B cell (primary cell): ENCODE measurements around the gene DR1. TPM values are rescaled to one million over a fixed set of nuclear protein-coding genes. Genes with fewer than 3 reads are reported as not detected.

Source experiments
- ATAC-seq: fragments of 200-7000 bp; cut with Tn5 transposase; one replicate; pipeline ENCODE4 v1.10.0; 2021; ENCODE audit warnings: low read depth, mild to moderate bottlenecking, moderate number of reproducible peaks, moderate library complexity
- CTCF ChIA-PET: fragments of 350-600 bp; sonication (Branson Sonifier 250); formaldehyde crosslinking; loops from one replicate; lab custom pipeline; 2021; ENCODE audit warnings: antibody characterized with exemption, inconsistent platforms; lab: Charles Lee
- POLR2A ChIA-PET: fragments of 350-600 bp; sonication (Branson Sonifier 250); formaldehyde crosslinking; loops from one replicate; lab custom pipeline; 2021; ENCODE audit warnings: antibody characterized with exemption; lab: Charles Lee
- DNase-seq: peaks from one replicate; pipeline ENCODE4 v3.0.0; 2013
- H2AFZ ChIP-seq: 2 replicates; pipeline ENCODE4 v1.6.1; 2012; ENCODE audit warnings: mild to moderate bottlenecking, low read depth, low read length; ENCODE audit not compliant: insufficient read depth, poor library complexity, severe bottlenecking
- H3K27ac ChIP-seq, 2 donors: 1 replicate in 1 of 2; 2 replicates in 1 of 2; pipeline ENCODE4 v1.5.1; 2012 to 2013; ENCODE audit warnings: low read length in 2 of 2, mild to moderate bottlenecking in 2 of 2, moderate library complexity in 1 of 2
- H3K27me3 ChIP-seq, 4 experiments: fragments of 200-600 bp in 1 of 4; sonication (generic) in 1 of 4; replicated peaks in 1 of 4; 1 replicate in 2 of 4; 2 replicates in 2 of 4; pipeline versions ENCODE4 v1.6.1 to v1.7.0; 2013 to 2016; ENCODE audit warnings: low read length in 3 of 4, mild to moderate bottlenecking in 2 of 4, mixed read lengths in 1 of 4, moderate library complexity in 1 of 4; ENCODE audit not compliant: insufficient read depth in 4 of 4, control insufficient read depth in 3 of 4; ENCODE audit errors: control extremely low read depth in 1 of 4
- H3K36me3 ChIP-seq, 2 experiments: replicated peaks in 1 of 2; 1 replicate in 1 of 2; 2 replicates in 1 of 2; pipeline versions ENCODE4 v1.6.1 to v1.7.1; 2013; ENCODE audit warnings: low read length in 1 of 2; ENCODE audit not compliant: insufficient read depth in 2 of 2, control insufficient read depth in 1 of 2; ENCODE audit errors: control extremely low read depth in 1 of 2, extremely low read depth in 1 of 2
- H3K4me1 ChIP-seq, 2 donors: fragments of 200-600 bp in 1 of 2; sonication (generic) in 1 of 2; 1 replicate in 1 of 2; 2 replicates in 1 of 2; pipeline versions ENCODE4 v1.5.1 to v1.6.1; 2013 to 2017; ENCODE audit warnings: low read length in 2 of 2; ENCODE audit not compliant: control insufficient read depth in 2 of 2, insufficient read depth in 2 of 2
- H3K4me2 ChIP-seq: replicated peaks from 2 replicates; pipeline ENCODE3; 2012; ENCODE audit warnings: mild to moderate bottlenecking, low read depth, low read length; ENCODE audit not compliant: poor library complexity, severe bottlenecking
- H3K4me3 ChIP-seq, 5 experiments: fragments of 200-600 bp in 1 of 5; sonication (generic) in 1 of 5; 1 replicate in 3 of 5; 2 replicates in 2 of 5; pipeline versions ENCODE4 v1.5.1 to v1.7.0; 2011 to 2016; ENCODE audit warnings: low read length in 4 of 5, mild to moderate bottlenecking in 4 of 5, low read depth in 2 of 5, control low read depth in 1 of 5, moderate library complexity in 1 of 5; ENCODE audit not compliant: insufficient read depth in 1 of 5; ENCODE audit errors: control extremely low read depth in 1 of 5, extremely low read depth in 1 of 5
- H3K79me2 ChIP-seq: fragments of 200-600 bp; sonication (generic); one replicate; pipeline ENCODE4 v1.6.0; 2016; ENCODE audit warnings: low read length; ENCODE audit not compliant: control insufficient read depth, insufficient read depth
- H3K9ac ChIP-seq: fragments of 200-600 bp; sonication (generic); 2 replicates; pipeline ENCODE4 v1.6.1; 2017; ENCODE audit warnings: mild to moderate bottlenecking, low read length, moderate library complexity
- H3K9me3 ChIP-seq, 3 donors: one replicate each; pipeline versions ENCODE4 v1.6.1 to v1.7.1; 2013; ENCODE audit warnings: low read length in 2 of 3; ENCODE audit not compliant: control insufficient read depth in 2 of 3, insufficient read depth in 1 of 3; ENCODE audit errors: control extremely low read depth in 1 of 3
- H4K20me1 ChIP-seq: 2 replicates; pipeline ENCODE4 v1.6.0; 2012; ENCODE audit warnings: mild to moderate bottlenecking, low read length; ENCODE audit not compliant: insufficient read depth, control insufficient read depth, poor library complexity, severe bottlenecking
- H3K27ac Mint-ChIP-seq: one replicate; pipeline ENCODE4 v1.8.0; 2021; ENCODE audit warnings: mixed read lengths
- H3K27me3 Mint-ChIP-seq: one replicate; pipeline ENCODE4 v1.8.0; 2021; ENCODE audit warnings: mixed read lengths
- H3K4me1 Mint-ChIP-seq: one replicate; pipeline ENCODE4 v1.8.0; 2021; ENCODE audit warnings: mixed read lengths
- H3K4me3 Mint-ChIP-seq: one replicate; pipeline ENCODE4 v1.8.0; 2021; ENCODE audit warnings: mixed read lengths
- H3K9me3 Mint-ChIP-seq: one replicate; pipeline ENCODE4 v1.8.0; 2022; ENCODE audit warnings: mixed read lengths; ENCODE audit not compliant: insufficient read depth
- EZH2 ChIP-seq: IDR thresholded peaks from 2 replicates; pipeline ENCODE4 v1.6.1; 2012; ENCODE audit warnings: borderline replicate concordance, low read depth, mild to moderate bottlenecking, moderate library complexity, low read length; ENCODE audit not compliant: insufficient read depth, poor library complexity, severe bottlenecking
- WGBS: methylation state at CpG from one replicate; pipeline ENCODE4 v1.1.5; 2013; ENCODE audit warnings: missing lambda C conversion rate; ENCODE audit not compliant: insufficient coverage; 5-methylcytosine and 5-hydroxymethylcytosine counted together
- intact Hi-C: fragments of 100-400 bp; cut with micrococcal nuclease; formaldehyde crosslinking; loops from one replicate; pipeline ENCODE4 v1.10.0; 2022
- polyA plus RNA-seq: library from polyadenylated mRNA; depleted of rRNA; stranded (reverse); fragments of >200 nt; gene quantifications from 2 replicates; pipeline ENCODE4 v1.2.3, GENCODE V29; 2012
- total RNA-seq, 2 donors: library from RNA; stranded (reverse); fragments of 120-200 nt in 1 of 2; gene quantifications; 1 replicate in 1 of 2; 2 replicates in 1 of 2; pipeline versions ENCODE4 v1.2.3 to v1.2.4, GENCODE V29; 2013 to 2022
- TF ChIP-seq, protein P1 (sequence below): fragments of 200-600 bp; IDR thresholded peaks from one replicate; pipeline ENCODE4 v1.8.0; 2022; ENCODE audit warnings: antibody characterized with exemption, mild to moderate bottlenecking

The DR1 gene
- total and polyA plus RNA-seq, 2 donors (not counting 1 experiment from before 2014, with no cell fraction given): 11.4 to 69.2 TPM

DNA sequence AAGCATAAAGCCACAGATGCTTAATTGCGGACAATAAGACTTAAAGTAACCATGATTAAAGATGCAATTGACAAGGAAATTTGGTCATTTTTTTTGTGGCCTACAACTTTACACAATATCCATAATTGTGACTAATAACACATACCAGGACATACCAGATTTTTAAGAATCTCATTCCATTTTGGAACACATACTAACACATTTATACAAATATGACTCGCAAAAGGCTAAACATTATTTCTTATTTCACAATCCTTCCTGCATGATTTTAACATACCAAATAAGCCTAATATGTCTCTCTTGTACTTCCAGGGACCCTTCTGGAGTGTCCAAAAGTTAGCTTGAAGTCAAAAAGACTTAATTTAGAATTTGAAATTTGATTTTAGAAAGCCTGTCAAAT, 48.8 kb downstream of the DR1 start:
- ChIA-PET CTCF (no interaction called here), POLR2A (no interaction called here)
- H3K9me3 ChIP-seq: no peaks in the 10 kb centered on the region
- Mint-ChIP-seq H3K27ac (no peak overlapping the region), H3K4me3 (no peak overlapping the region), H3K9me3 (no peaks in the 10 kb centered on the region), H3K27me3 (no peaks in the 10 kb centered on the region), H3K4me1 (no peaks in the 10 kb centered on the region)
- H3K4me2 ChIP-seq: no peak overlapping the region
- WGBS: no CpG with 5 or more reads among the region's 2 CpGs
- DNase-seq: no peak
- no peak overlapping the region for H3K4me3 ChIP-seq
- H3K27ac ChIP-seq: no peak overlapping the region
- intact Hi-C loops: no loop called here
- H4K20me1 ChIP-seq: no peaks in the 10 kb centered on the region
- H3K9ac ChIP-seq: no peak overlapping the region
- H3K4me1 ChIP-seq: no peaks in the 10 kb centered on the region
- no peaks in the 10 kb centered on the region for H3K79me2 ChIP-seq
- no peak overlapping the region for H2AFZ ChIP-seq
- ATAC-seq: no peak
- no peaks in the 10 kb centered on the region for H3K27me3 ChIP-seq
- H3K36me3 ChIP-seq: no peaks in the 10 kb centered on the region
- TF ChIP-seq, protein P1, sequence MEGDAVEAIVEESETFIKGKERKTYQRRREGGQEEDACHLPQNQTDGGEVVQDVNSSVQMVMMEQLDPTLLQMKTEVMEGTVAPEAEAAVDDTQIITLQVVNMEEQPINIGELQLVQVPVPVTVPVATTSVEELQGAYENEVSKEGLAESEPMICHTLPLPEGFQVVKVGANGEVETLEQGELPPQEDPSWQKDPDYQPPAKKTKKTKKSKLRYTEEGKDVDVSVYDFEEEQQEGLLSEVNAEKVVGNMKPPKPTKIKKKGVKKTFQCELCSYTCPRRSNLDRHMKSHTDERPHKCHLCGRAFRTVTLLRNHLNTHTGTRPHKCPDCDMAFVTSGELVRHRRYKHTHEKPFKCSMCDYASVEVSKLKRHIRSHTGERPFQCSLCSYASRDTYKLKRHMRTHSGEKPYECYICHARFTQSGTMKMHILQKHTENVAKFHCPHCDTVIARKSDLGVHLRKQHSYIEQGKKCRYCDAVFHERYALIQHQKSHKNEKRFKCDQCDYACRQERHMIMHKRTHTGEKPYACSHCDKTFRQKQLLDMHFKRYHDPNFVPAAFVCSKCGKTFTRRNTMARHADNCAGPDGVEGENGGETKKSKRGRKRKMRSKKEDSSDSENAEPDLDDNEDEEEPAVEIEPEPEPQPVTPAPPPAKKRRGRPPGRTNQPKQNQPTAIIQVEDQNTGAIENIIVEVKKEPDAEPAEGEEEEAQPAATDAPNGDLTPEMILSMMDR: no peak
- no peak for TF ChIP-seq EZH2

GRCh38 chr1:93395195-93395594, 49.5 kb downstream of the DR1 start:
- Histone ChIP-seq H3K4me2 (no peak overlapping the region), H3K9me3 (no peaks in the 10 kb centered on the region), H2AFZ (no peak overlapping the region), H3K36me3 (no peaks in the 10 kb centered on the region), H3K79me2 (no peaks in the 10 kb centered on the region), H3K4me3 (no peak overlapping the region), H3K27me3 (no peaks in the 10 kb centered on the region), H3K9ac (no peak overlapping the region), H3K4me1 (no peaks in the 10 kb centered on the region), H4K20me1 (no peaks in the 10 kb centered on the region), H3K27ac (no peak overlapping the region)
- WGBS: 63% methylated on average over 1 of the region's 1 CpG
- Mint-ChIP-seq H3K27me3 (no peaks in the 10 kb centered on the region), H3K9me3 (no peaks in the 10 kb centered on the region), H3K4me1 (no peaks in the 10 kb centered on the region), H3K4me3 (no peak overlapping the region), H3K27ac (no peak overlapping the region)
- DNase-seq (no peak), ATAC-seq (no peak)
- no peak for TF ChIP-seq EZH2
- TF ChIP-seq, protein P1: no peak
- intact Hi-C loops: no loop called here
- ChIA-PET POLR2A (no interaction called here), CTCF (interaction anchor here (0.7 kb wide), 1 partner anchor 354 kb away, joined by 3 read pairs; no protein-coding TSS in a partner anchor)
